Neural cell (in vitro differentiated cells): ENCODE results near the gene MYO19. TPM values are rescaled to one million over a fixed set of nuclear protein-coding genes. Genes with fewer than 3 reads are reported as not detected.

Source experiments
- H2AFZ ChIP-seq: fragments of 200-600, 300-800 bp; sonication (generic), shearing (Covaris generic); 2 replicates; pipeline ENCODE4 v1.6.0; 2014; ENCODE audit warnings: low read depth, mild to moderate bottlenecking, antibody characterized with exemption, low read length, moderate library complexity
- H3F3A ChIP-seq: fragments of 200-600 bp; shearing (Covaris generic); 2 replicates; pipeline ENCODE4 v1.6.1; 2016; ENCODE audit warnings: mild to moderate bottlenecking, moderate library complexity, mixed read lengths, antibody characterized with exemption, low read length; ENCODE audit not compliant: insufficient read depth, poor library complexity, severe bottlenecking
- H3K27ac ChIP-seq: fragments of 200-600, 300-800 bp; sonication (generic), shearing (Covaris generic); 2 replicates; pipeline ENCODE4 v1.5.1; 2014; ENCODE audit warnings: mild to moderate bottlenecking, low read length, moderate library complexity
- H3K27me3 ChIP-seq: fragments of 300-800, 200-600 bp; sonication (generic), shearing (Covaris generic); 2 replicates; pipeline ENCODE4 v1.6.0; 2014; ENCODE audit warnings: mild to moderate bottlenecking, low read depth, low read length, moderate library complexity; ENCODE audit not compliant: insufficient read depth
- H3K36me3 ChIP-seq: fragments of 300-800, 200-600 bp; sonication (generic), shearing (Covaris generic); 2 replicates; pipeline ENCODE4 v1.5.1; 2014; ENCODE audit warnings: mild to moderate bottlenecking, antibody characterized with exemption, low read length, moderate library complexity; ENCODE audit not compliant: insufficient read depth
- H3K4me2 ChIP-seq: fragments of 300-800, 200-600 bp; sonication (generic), shearing (Covaris generic); 2 replicates; pipeline ENCODE4 v1.6.0; 2014; ENCODE audit warnings: mild to moderate bottlenecking, low read length
- H3K4me3 ChIP-seq: fragments of 300-800, 200-600 bp; sonication (generic), shearing (Covaris generic); 2 replicates; pipeline ENCODE4 v1.5.1; 2014; ENCODE audit warnings: mild to moderate bottlenecking, low read length, moderate library complexity
- H3K79me2 ChIP-seq: fragments of 200-600 bp; shearing (Covaris generic); replicated peaks from 2 replicates; pipeline ENCODE4 v1.6.0; 2014; ENCODE audit warnings: mild to moderate bottlenecking, low read length, moderate library complexity; ENCODE audit not compliant: insufficient read depth
- H3K9ac ChIP-seq: fragments of 300-800, 200-600 bp; sonication (generic), shearing (Covaris generic); 2 replicates; pipeline ENCODE4 v1.6.1; 2016; ENCODE audit warnings: mild to moderate bottlenecking, low read length, mixed read lengths
- H3K9me2 ChIP-seq: fragments of 200-600 bp; shearing (Covaris generic); 2 replicates; pipeline ENCODE4 v1.6.1; 2016; ENCODE audit warnings: mild to moderate bottlenecking, low read length, mixed read lengths; ENCODE audit not compliant: insufficient read depth
- H3K9me3 ChIP-seq: fragments of 200-600, 300-800 bp; sonication (generic), shearing (Covaris generic); 2 replicates; pipeline ENCODE4 v1.6.1; 2016; ENCODE audit warnings: mild to moderate bottlenecking, mixed run types, low read length, moderate library complexity, mixed read lengths
- H4K20me1 ChIP-seq: fragments of 200-600 bp; shearing (Covaris generic); 2 replicates; pipeline ENCODE4 v1.6.1; 2016; ENCODE audit warnings: mild to moderate bottlenecking, mixed run types; ENCODE audit not compliant: insufficient read depth
- CTCF ChIP-seq: fragments of 450-650 bp; IDR thresholded peaks from 2 replicates; pipeline ENCODE4 v1.5.1; 2014; ENCODE audit warnings: antibody characterized with exemption, mild to moderate bottlenecking, moderate library complexity; ENCODE audit not compliant: poor library complexity, severe bottlenecking
- EP300 ChIP-seq: fragments of 450-650 bp; conservative IDR thresholded peaks from 2 replicates; pipeline ENCODE4 v1.6.1; 2014; ENCODE audit warnings: antibody characterized with exemption, mild to moderate bottlenecking, moderate library complexity; ENCODE audit not compliant: poor library complexity, severe bottlenecking
- EZH2 ChIP-seq: fragments of 200-600, 300-800 bp; shearing (Covaris generic), sonication (generic); IDR thresholded peaks from 2 replicates; pipeline ENCODE4 v1.6.1; 2014; ENCODE audit warnings: antibody characterized with exemption, low read length, borderline replicate concordance, mild to moderate bottlenecking; ENCODE audit not compliant: insufficient read depth, poor library complexity, severe bottlenecking
- MXI1 ChIP-seq: fragments of 450-650 bp; conservative IDR thresholded peaks from 2 replicates; pipeline ENCODE4 v1.6.1; 2014; ENCODE audit warnings: antibody characterized with exemption, mild to moderate bottlenecking; ENCODE audit not compliant: poor library complexity, severe bottlenecking
- POLR2AphosphoS5 ChIP-seq: IDR thresholded peaks from 2 replicates; pipeline ENCODE4 v1.6.1; 2012
- RAD21 ChIP-seq: fragments of 450-650 bp; conservative IDR thresholded peaks from 2 replicates; pipeline ENCODE4 v1.6.1; 2014; ENCODE audit warnings: antibody characterized with exemption, mild to moderate bottlenecking, moderate library complexity
- SMC3 ChIP-seq: fragments of 450-650 bp; conservative IDR thresholded peaks from 2 replicates; pipeline ENCODE4 v1.6.1; 2014; ENCODE audit warnings: antibody characterized with exemption, mild to moderate bottlenecking, moderate library complexity; ENCODE audit not compliant: poor library complexity
- TAF1 ChIP-seq: IDR thresholded peaks from 2 replicates; pipeline ENCODE4 v1.6.1; 2012; ENCODE audit warnings: low read depth
- polyA plus RNA-seq: library from polyadenylated mRNA; depleted of rRNA; stranded (reverse); fragments of >200 nt; gene quantifications from 2 replicates; pipeline ENCODE4 v1.2.3, GENCODE V29; 2014
- TF ChIP-seq, protein P1 (sequence below): IDR thresholded peaks from 2 replicates; pipeline ENCODE4 v1.6.1; 2012; ENCODE audit warnings: borderline replicate concordance

The MYO19 gene
- polyA plus RNA-seq, 1 donor from 2014 or later, result 51.5 TPM

GRCh38 chr17:36501351-36501750, 33.3 kb downstream of the MYO19 start:
- Histone ChIP-seq H3K27me3 (no peaks in the 10 kb centered on the region), H4K20me1 (no peaks in the 10 kb centered on the region), H3K9me3 (no peaks in the 10 kb centered on the region), H3K9ac (no peak overlapping the region), H3F3A (no peaks in the 10 kb centered on the region), H3K9me2 (no peaks in the 10 kb centered on the region), H2AFZ (no peak overlapping the region), H3K4me3 (no peak overlapping the region), H3K36me3 (peaks cover 7% of the 10 kb centered on the region), H3K79me2 (no peaks in the 10 kb centered on the region), H3K4me2 (no peak overlapping the region), H3K27ac (no peak overlapping the region)
- TF ChIP-seq RAD21 (no peak), CTCF (no peak), MXI1 (no peak), EP300 (no peak), SMC3 (no peak), EZH2 (no peak), POLR2AphosphoS5 (no peak), TAF1 (no peak)
- TF ChIP-seq, protein P1, sequence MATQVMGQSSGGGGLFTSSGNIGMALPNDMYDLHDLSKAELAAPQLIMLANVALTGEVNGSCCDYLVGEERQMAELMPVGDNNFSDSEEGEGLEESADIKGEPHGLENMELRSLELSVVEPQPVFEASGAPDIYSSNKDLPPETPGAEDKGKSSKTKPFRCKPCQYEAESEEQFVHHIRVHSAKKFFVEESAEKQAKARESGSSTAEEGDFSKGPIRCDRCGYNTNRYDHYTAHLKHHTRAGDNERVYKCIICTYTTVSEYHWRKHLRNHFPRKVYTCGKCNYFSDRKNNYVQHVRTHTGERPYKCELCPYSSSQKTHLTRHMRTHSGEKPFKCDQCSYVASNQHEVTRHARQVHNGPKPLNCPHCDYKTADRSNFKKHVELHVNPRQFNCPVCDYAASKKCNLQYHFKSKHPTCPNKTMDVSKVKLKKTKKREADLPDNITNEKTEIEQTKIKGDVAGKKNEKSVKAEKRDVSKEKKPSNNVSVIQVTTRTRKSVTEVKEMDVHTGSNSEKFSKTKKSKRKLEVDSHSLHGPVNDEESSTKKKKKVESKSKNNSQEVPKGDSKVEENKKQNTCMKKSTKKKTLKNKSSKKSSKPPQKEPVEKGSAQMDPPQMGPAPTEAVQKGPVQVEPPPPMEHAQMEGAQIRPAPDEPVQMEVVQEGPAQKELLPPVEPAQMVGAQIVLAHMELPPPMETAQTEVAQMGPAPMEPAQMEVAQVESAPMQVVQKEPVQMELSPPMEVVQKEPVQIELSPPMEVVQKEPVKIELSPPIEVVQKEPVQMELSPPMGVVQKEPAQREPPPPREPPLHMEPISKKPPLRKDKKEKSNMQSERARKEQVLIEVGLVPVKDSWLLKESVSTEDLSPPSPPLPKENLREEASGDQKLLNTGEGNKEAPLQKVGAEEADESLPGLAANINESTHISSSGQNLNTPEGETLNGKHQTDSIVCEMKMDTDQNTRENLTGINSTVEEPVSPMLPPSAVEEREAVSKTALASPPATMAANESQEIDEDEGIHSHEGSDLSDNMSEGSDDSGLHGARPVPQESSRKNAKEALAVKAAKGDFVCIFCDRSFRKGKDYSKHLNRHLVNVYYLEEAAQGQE, result no peak

DNA sequence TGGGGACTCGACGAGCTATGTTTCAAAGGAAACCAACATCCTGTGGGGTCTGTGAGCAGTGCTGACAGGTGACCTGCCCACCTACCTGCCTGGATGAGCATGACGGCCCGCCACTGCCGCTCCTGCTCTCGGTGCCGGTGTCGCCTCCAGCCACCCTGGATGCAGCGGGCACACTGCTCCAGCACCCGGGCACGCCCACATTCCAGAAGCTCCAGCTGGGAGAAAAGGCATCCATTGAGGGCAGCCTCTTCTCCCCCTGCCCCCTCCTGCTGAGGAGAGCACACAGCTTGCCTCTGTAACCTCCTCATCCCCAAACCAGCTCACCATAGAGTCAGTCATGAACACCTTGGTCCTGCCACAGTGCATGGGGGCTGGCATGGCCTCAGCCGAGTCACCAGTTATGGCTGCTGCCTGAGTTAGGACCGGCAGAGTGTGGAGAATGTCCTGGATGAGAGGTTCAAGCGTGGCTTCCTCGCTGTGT, 33.9 kb downstream of the MYO19 start:
- H2AFZ ChIP-seq, result no peak overlapping the region
- no peak overlapping the region for H3K9ac ChIP-seq
- H3K9me3 ChIP-seq, result no peaks in the 10 kb centered on the region
- H3K36me3 ChIP-seq, result peaks cover 7% of the 10 kb centered on the region
- H3K79me2 ChIP-seq, result no peaks in the 10 kb centered on the region
- no peaks in the 10 kb centered on the region for H4K20me1 ChIP-seq
- no peak overlapping the region for H3K4me3 ChIP-seq
- H3K27me3 ChIP-seq, result no peaks in the 10 kb centered on the region
- H3K27ac ChIP-seq, result no peak overlapping the region
- H3K9me2 ChIP-seq, result no peaks in the 10 kb centered on the region
- TF ChIP-seq, protein P1, result no peak
- TF ChIP-seq EP300 (no peak), CTCF (no peak), SMC3 (no peak), EZH2 (no peak), POLR2AphosphoS5 (no peak), MXI1 (no peak), TAF1 (no peak), RAD21 (no peak)
- no peaks in the 10 kb centered on the region for H3F3A ChIP-seq
- no peak overlapping the region for H3K4me2 ChIP-seq
